Mucosa of descending colon (tissue), 3 donors: ENCODE results near the gene ABCA4. TPM values are rescaled to one million over a fixed set of nuclear protein-coding genes. Genes with fewer than 3 reads are reported as not detected.
"Not testable (repeated sequence)": the region's sequence is repeated elsewhere in the genome, so short reads cannot be mapped to it uniquely, and the experiment has no call there.

ENCODE experiments used
- ATAC-seq: fragments of 200-7000 bp; cut with Tn5 transposase; one replicate; pipeline ENCODE4 v1.9.1; 2020; ENCODE audit warnings: mild to moderate bottlenecking, moderate library complexity
- DNase-seq, 3 donors: peaks; one replicate each; pipeline ENCODE4 v3.0.0-alpha.2; 2020
- H3K36me3 ChIP-seq: fragments of 200-600 bp; one replicate; pipeline ENCODE4 v1.8.0; 2021; ENCODE audit warnings: low read depth, mild to moderate bottlenecking
- H3K4me1 ChIP-seq: fragments of 200-600 bp; one replicate; pipeline ENCODE4 v1.8.0; 2021; ENCODE audit warnings: low read depth, mild to moderate bottlenecking
- H3K4me3 ChIP-seq: fragments of 200-600 bp; one replicate; pipeline ENCODE4 v1.8.0; 2021; ENCODE audit warnings: mild to moderate bottlenecking
- H3K9me3 ChIP-seq: fragments of 200-600 bp; one replicate; pipeline ENCODE4 v1.8.0; 2021; ENCODE audit warnings: mild to moderate bottlenecking
- intact Hi-C, 2 donors: fragments of 100-400 bp; cut with DNase I in 1 of 2; cut with micrococcal nuclease in 1 of 2; formaldehyde crosslinking; loops; one replicate each; pipeline versions ENCODE4 v1.11.0 to v1.11.1; 2022; cut with DNase I, micrococcal nuclease
- total RNA-seq, 3 donors: library from RNA; stranded (reverse); fragmentation: NEBNext Ultra II Directional in 2 of 3; extraction: Animal tissue kit (Norgen Biotek cat#: 25700) in 2 of 3; gene quantifications; one replicate each; pipeline versions ENCODE4 v1.2.1 to v1.2.4, GENCODE V29; 2021 to 2023
- TF ChIP-seq, protein P1 (sequence below): fragments of 200-600 bp; IDR thresholded peaks from one replicate; pipeline ENCODE4 v1.8.0; 2022; ENCODE audit warnings: antibody characterized with exemption, mild to moderate bottlenecking
- donor health status: DM: no; HTN: no; CAD: no; lungs with moderate emphysema.
- donor health status: DM: no; HTN: no; CAD: no.
- donor health status: DM: no; HTN: yes; CAD: no.

ABCA4 gene
- total RNA-seq, 3 donors from 2014 or later: 0.34 to 1.0 TPM; not detected in 1

DNA sequence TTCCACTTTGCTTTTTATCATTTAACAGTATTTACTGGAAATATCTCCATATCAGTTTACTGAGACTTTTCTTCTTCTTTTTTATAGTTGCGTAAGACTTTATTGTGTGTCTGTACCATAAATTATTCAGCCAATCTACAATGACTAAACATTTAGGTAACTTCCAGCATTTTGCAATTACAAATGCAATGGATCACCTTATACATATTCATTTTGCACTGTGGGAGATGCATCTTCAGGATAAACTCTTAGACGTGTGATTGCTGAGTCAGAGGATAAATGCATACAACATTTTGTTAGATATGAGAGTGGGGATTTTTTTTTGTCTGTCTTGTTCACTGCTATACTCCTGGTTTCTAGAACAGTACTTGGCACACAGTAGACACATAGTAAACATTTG, 116.0 kb downstream of the ABCA4 start:
- no peak for DNase-seq
- Histone ChIP-seq H3K4me1 (no peaks in the 10 kb centered on the region), H3K4me3 (no peak overlapping the region), H3K36me3 (no peaks in the 10 kb centered on the region), H3K9me3 (no peaks in the 10 kb centered on the region)
- intact Hi-C loops: no loop called here
- TF ChIP-seq, protein P1, sequence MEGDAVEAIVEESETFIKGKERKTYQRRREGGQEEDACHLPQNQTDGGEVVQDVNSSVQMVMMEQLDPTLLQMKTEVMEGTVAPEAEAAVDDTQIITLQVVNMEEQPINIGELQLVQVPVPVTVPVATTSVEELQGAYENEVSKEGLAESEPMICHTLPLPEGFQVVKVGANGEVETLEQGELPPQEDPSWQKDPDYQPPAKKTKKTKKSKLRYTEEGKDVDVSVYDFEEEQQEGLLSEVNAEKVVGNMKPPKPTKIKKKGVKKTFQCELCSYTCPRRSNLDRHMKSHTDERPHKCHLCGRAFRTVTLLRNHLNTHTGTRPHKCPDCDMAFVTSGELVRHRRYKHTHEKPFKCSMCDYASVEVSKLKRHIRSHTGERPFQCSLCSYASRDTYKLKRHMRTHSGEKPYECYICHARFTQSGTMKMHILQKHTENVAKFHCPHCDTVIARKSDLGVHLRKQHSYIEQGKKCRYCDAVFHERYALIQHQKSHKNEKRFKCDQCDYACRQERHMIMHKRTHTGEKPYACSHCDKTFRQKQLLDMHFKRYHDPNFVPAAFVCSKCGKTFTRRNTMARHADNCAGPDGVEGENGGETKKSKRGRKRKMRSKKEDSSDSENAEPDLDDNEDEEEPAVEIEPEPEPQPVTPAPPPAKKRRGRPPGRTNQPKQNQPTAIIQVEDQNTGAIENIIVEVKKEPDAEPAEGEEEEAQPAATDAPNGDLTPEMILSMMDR: no peak
- no peak for ATAC-seq

DNA sequence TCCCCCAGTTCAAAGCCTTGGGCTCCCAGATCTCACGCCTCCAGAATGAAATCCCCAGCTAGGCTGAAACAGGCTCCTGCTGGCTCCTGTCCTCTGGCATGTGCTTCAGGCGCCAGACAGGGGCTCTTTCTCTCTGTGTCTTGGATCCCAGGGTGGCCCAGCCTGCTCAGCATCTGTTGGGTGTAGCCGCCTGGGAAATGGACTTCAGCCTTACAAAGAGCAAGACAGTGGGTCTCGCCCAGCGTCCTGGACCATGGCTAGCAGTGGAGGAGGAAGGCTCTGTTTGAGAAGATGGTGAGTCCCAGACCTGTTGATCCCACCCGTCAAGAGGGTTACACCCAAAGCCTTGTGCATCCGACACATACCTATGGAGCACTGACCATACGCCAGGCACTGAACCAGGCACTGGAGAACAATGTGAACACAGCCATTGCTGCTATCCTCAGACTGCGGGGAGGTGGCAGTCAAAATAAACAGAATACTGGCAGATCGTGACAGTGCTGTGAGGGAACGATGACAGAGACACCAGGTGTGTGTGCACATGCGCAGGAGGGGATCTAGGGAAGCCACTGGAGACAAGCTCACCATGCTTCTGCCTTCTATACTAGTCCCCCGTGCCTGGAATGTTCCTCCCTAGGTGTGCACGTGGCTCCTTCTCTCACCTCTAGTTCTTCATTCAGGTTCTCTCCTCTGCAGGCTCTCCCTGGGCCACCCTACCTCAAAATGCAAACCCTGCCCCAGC, 118.7 kb downstream of the ABCA4 start:
- Histone ChIP-seq H3K4me3 (no peak overlapping the region), H3K36me3 (no peaks in the 10 kb centered on the region), H3K9me3 (no peaks in the 10 kb centered on the region), H3K4me1 (no peaks in the 10 kb centered on the region)
- intact Hi-C loops: no loop called here
- TF ChIP-seq, protein P1: no peak
- ATAC-seq: no peak
- no peak for DNase-seq

DNA sequence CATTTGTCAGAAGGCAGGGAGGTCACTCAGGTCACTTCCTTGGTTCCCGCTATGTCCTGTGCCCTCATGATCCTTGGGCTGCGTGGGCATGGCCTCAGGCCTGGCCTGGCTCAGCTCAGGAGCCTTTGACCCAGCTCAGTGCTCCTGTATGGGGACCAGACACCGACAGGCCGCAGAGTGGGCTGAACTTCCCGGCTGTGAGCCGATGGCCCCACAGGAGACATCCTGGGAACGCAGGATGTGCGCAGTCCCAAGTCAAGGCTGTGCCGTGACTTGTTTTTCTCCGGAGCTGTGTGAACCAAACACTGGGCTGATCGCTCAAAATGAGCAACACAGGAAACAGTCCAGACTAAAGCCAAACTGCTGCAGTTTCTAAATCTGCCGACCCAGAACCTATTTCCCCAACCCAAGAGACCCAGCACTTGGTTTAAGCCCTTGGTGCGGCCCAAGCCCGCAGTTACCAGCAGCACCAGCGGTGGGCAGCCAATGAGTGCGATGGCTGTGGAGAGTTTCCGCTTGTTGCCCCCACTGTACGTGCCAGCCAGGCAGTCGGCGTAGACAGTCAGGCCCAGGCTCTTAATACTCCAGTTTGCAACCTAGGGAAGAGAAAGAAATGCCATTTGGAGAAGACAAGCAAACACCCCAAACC, 119.4 kb downstream of the ABCA4 start:
- ATAC-seq (no peak), DNase-seq (no peak)
- TF ChIP-seq, protein P1: no peak
- Histone ChIP-seq H3K9me3 (no peaks in the 10 kb centered on the region), H3K4me1 (no peaks in the 10 kb centered on the region), H3K4me3 (no peak overlapping the region), H3K36me3 (no peaks in the 10 kb centered on the region)
- intact Hi-C loops: no loop called here

DNA sequence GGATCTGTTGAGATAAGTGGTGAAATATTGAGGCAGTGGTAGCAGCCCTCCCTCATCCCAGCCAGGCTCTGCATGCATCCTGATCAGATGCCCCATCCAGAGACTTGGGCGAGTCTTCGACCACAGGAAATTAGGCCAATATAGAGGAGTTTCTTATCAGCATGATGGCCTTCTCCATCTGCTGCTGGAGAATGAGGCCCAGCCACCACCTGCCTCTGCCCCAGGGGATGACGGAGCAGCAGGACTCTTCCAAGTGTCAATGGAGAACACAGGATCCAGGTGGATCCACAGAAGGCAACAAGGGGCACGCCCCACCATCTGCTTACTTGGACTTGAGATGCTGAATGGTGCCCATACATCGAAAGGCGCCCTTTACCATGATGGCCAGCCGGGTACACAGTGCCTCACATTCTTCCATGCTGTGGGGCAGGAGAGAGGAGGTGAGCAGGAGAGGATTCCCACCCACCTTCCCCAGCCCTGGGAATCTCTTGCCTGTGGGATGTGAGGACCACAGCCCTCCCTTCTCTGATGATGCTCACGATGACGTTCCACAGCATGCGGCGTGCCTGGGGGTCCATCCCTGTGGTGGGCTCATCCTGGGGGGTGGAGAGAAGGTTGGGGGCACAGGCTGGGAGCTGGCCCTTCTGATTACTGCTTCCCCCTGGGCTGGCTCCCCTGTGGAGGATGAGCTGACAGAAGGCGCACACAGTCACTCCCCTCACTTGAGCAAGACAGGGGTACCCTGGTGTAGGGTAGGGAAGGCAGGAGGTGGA, 120.3 kb downstream of the ABCA4 start:
- ATAC-seq: no peak
- TF ChIP-seq, protein P1: no peak
- intact Hi-C loops: no loop called here
- no peak for DNase-seq
- Histone ChIP-seq H3K4me1 (no peaks in the 10 kb centered on the region), H3K4me3 (no peak overlapping the region), H3K36me3 (no peaks in the 10 kb centered on the region), H3K9me3 (no peaks in the 10 kb centered on the region)

DNA sequence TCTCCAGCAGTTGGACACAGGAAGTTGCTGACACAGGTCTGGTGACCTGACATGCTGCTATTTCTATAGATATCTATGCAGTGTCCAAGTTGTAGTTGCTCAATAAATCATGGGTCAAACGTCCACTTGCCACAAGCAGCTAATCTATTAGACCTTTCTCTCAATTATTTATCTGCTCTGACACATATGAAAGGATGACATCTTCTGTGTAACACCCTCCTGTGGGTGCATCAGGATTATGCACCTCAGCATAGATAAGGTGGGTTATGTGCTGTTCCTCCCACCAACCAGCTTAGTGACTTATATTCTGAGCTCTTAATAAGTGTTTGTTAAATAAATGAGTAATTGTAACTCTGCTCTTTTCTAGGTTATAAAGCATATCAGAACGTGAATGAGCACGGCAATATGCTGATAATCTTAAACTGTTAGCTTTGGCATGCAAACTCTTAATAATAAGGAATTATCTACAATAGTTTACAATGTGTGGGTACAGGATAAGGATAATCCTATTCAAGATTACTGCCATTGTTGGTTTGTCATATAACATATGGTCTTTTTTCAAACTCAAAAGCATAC, 121.0 kb downstream of the ABCA4 start:
- no peak for ATAC-seq
- TF ChIP-seq, protein P1: no peak
- Histone ChIP-seq H3K4me1 (no peaks in the 10 kb centered on the region), H3K36me3 (no peaks in the 10 kb centered on the region), H3K9me3 (no peaks in the 10 kb centered on the region), H3K4me3 (no peak overlapping the region)
- intact Hi-C loops: no loop called here
- DNase-seq: no peak

DNA sequence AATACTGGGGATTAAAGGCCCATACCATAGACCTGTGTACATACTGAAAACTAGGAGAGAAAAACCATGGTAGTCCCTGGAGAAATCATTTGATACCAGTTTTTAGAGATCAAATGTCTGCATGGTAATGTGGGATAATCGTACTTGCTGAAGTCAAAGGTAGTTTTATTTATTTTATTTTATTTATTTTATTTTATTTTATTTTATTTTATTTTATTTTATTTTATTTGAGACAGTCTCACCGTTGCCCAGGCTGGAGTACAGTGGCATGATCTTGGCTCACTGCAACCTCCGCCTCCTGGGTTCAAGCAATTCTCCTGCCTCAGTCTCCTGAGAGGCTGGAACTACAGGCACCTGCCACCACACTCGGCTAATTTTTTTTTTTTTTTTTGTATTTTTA, 122.4 kb downstream of the ABCA4 start:
- H3K9me3 ChIP-seq, intact Hi-C loops, DNase-seq, H3K4me3 ChIP-seq, H3K36me3 ChIP-seq, H3K4me1 ChIP-seq, ATAC-seq: not testable (repeated sequence)
